Tibial artery (tissue), 4 donors: ENCODE measurements around the gene CTTNBP2.

Experiments
- DNase-seq, 2 donors: peaks; one replicate each; pipeline ENCODE4 v3.0.0-alpha.2; 2019
- H3K27ac ChIP-seq, 2 donors: fragments of 200-600 bp; sonication (generic) in 1 of 2; 1 replicate in 1 of 2; 2 replicates in 1 of 2; pipeline ENCODE4 v1.5.1; 2018 to 2019; ENCODE audit warnings: mild to moderate bottlenecking in 1 of 2
- H3K27me3 ChIP-seq, 2 donors: fragments of 200-600 bp; sonication (generic) in 1 of 2; one replicate each; pipeline versions ENCODE4 v1.5.1 to v1.6.0; 2016 to 2019
- H3K36me3 ChIP-seq, 3 donors: fragments of 200-600 bp; sonication (generic) in 2 of 3; one replicate each; pipeline ENCODE4 v1.5.1; 2016 to 2019; ENCODE audit warnings: mild to moderate bottlenecking in 2 of 3
- H3K4me1 ChIP-seq, 4 donors: fragments of 200-600 bp; sonication (generic) in 2 of 4; 1 replicate in 3 of 4; 2 replicates in 1 of 4; pipeline ENCODE4 v1.5.1; 2016 to 2019
- H3K4me3 ChIP-seq, 2 donors: fragments of 200-600 bp; sonication (generic) in 1 of 2; 1 replicate in 1 of 2; 2 replicates in 1 of 2; pipeline ENCODE4 v1.5.1; 2018 to 2019; ENCODE audit warnings: mild to moderate bottlenecking in 2 of 2
- H3K9me3 ChIP-seq, 3 donors: fragments of 200-600 bp; sonication (generic) in 1 of 3; one replicate each; pipeline ENCODE4 v1.5.1; 2016 to 2019
- CTCF ChIP-seq, 2 experiments: fragments of 200-600 bp in 1 of 2; fragments of 450-650 bp in 1 of 2; IDR thresholded peaks; one replicate each; pipeline ENCODE4 v1.5.1; 2017 to 2019; ENCODE audit warnings: antibody characterized with exemption in 2 of 2, mild to moderate bottlenecking in 1 of 2, moderate library complexity in 1 of 2
- intact Hi-C: fragments of 100-400 bp; cut with DNase I; formaldehyde crosslinking; loops from one replicate; pipeline ENCODE4 v1.15.0; 2023; ENCODE audit warnings: low total_unique reads

The CTTNBP2 gene

GRCh38 chr7:117688126-117688525 lies 185.1 kb downstream of the CTTNBP2 start:
- Histone ChIP-seq H3K9me3 (no peaks in the 10 kb centered on the region), H3K27ac (no peak overlapping the region), H3K36me3 (no peaks in the 10 kb centered on the region), H3K4me3 (no peak overlapping the region), H3K27me3 (no peaks in the 10 kb centered on the region), H3K4me1 (no peaks in the 10 kb centered on the region)
- intact Hi-C loops = no loop called here
- DNase-seq = no peak
- no peak for TF ChIP-seq CTCF (IDR thresholded peaks at IDR 0.05)

GRCh38 chr7:117686311-117686935 lies 186.8 kb downstream of the CTTNBP2 start:
- no peak for TF ChIP-seq CTCF (IDR thresholded peaks at IDR 0.05)
- no peaks in the 10 kb centered on the region for H3K4me1 ChIP-seq
- H3K36me3 ChIP-seq = no peaks in the 10 kb centered on the region
- H3K27ac ChIP-seq = no peak overlapping the region
- no peaks in the 10 kb centered on the region for H3K27me3 ChIP-seq
- intact Hi-C loops = no loop called here
- H3K9me3 ChIP-seq = no peaks in the 10 kb centered on the region
- H3K4me3 ChIP-seq = no peak overlapping the region
- DNase-seq = no peak

GRCh38 chr7:117685795-117686194 lies 187.4 kb downstream of the CTTNBP2 start:
- H3K27ac ChIP-seq = no peak overlapping the region
- no peaks in the 10 kb centered on the region for H3K4me1 ChIP-seq
- H3K9me3 ChIP-seq = no peaks in the 10 kb centered on the region
- no peak overlapping the region for H3K4me3 ChIP-seq
- intact Hi-C loops = no loop called here
- H3K36me3 ChIP-seq = no peaks in the 10 kb centered on the region
- TF ChIP-seq CTCF (IDR thresholded peaks at IDR 0.05) = no peak
- no peaks in the 10 kb centered on the region for H3K27me3 ChIP-seq
- DNase-seq = no peak

GRCh38 chr7:117683430-117684175 lies 189.6 kb downstream of the CTTNBP2 start:
- Histone ChIP-seq H3K4me1 (no peaks in the 10 kb centered on the region), H3K36me3 (no peaks in the 10 kb centered on the region), H3K27ac (no peak overlapping the region), H3K9me3 (no peaks in the 10 kb centered on the region), H3K27me3 (no peaks in the 10 kb centered on the region), H3K4me3 (no peak overlapping the region)
- no peak for DNase-seq
- no peak for TF ChIP-seq CTCF (IDR thresholded peaks at IDR 0.05)
- intact Hi-C loops = no loop called here

GRCh38 chr7:117682681-117683385 lies 190.4 kb downstream of the CTTNBP2 start:
- intact Hi-C loops = no loop called here
- Histone ChIP-seq H3K27ac (no peak overlapping the region), H3K9me3 (no peaks in the 10 kb centered on the region), H3K4me3 (no peak overlapping the region), H3K27me3 (no peaks in the 10 kb centered on the region), H3K4me1 (no peaks in the 10 kb centered on the region), H3K36me3 (no peaks in the 10 kb centered on the region)
- no peak for TF ChIP-seq CTCF (IDR thresholded peaks at IDR 0.05)
- no peak for DNase-seq
